ENCODE results near the gene DDX47. TPM values are rescaled to one million over a fixed set of nuclear protein-coding genes. Genes with fewer than 3 reads are reported as not detected.
A peak's percentile ranks its signal among the peaks of the same experiment; 100 is the strongest.
"Not testable (repeated sequence)": the region's sequence is repeated elsewhere in the genome, so short reads cannot be mapped to it uniquely, and the experiment has no call there.

Gene DDX47
- total and polyA plus RNA-seq, 10 of the 15 experiments (the other 5 are each of a cell fraction or from before 2014, with no cell fraction given) = 84.8 to 266 (median 120) TPM

DNA sequence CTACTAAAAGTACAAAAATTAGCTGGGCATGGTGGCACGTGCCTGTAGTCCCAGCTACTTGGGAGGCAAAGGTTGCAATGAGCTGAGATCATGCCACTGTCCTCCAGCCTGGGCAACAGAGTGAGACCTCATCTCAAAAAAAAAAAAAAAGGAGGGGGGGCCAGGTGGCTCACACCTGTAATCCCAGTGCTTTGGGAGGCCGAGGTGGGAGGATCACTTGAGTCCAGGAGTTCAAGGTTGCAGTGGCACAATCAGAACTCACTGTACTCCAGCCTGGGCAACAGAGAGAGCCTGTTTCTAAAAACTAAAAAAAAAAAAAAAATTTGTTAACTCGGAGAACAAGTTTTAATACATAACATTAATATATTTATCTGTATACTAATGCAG, 5.6 kb upstream of the DDX47 start:
- Histone ChIP-seq H3K27ac (ENCODE audit: control insufficient read depth, insufficient read depth) (peak overlapping the region; percentile 96), H3K4me1 (ENCODE audit: control insufficient read depth, insufficient read depth, low read length) (peaks cover 38% of the 10 kb centered on the region), H3K9ac (ENCODE audit: control insufficient read depth, insufficient read depth, low read length) (peak overlapping the region; percentile 65), H2AFZ (ENCODE audit: control insufficient read depth, low read depth, low read length) (peak overlapping the region; percentile 94), H3K4me2 (ENCODE audit: control insufficient read depth, insufficient read depth) (peak overlapping the region; percentile 82; the same call in 1 of the 2 replicates)
- SMC1A ChIA-PET (ENCODE audit: uncharacterized antibody, unreplicated experiment) = interaction anchor here (1.1 to 7.3 kb wide), 2 partner anchors 10 to 19 kb away, joined by 4 to 50 read pairs; no protein-coding TSS in a partner anchor
- H3K4me3 ChIP-seq; FAIRE-seq; DNase-seq (ENCODE audit: low read depth, low spot score); H3K9me3 ChIP-seq (replicated peaks; ENCODE audit: control insufficient read depth, insufficient read depth, low read length); intact Hi-C loops (cut with micrococcal nuclease; ENCODE audit: unreplicated experiment); H3K36me3 ChIP-seq (ENCODE audit: control insufficient read depth in 2 of 2, insufficient read depth in 2 of 2, low read length in 1 of 2); BruUV-seq (replicated peaks); ATAC-seq; H3K79me2 ChIP-seq (ENCODE audit: control insufficient read depth, insufficient read depth, low read length); H3K27me3 ChIP-seq (replicated peaks in 1 of 2; ENCODE audit: control insufficient read depth in 2 of 2, insufficient read depth in 2 of 2, low read length in 1 of 2); H4K20me1 ChIP-seq (ENCODE audit: control insufficient read depth, insufficient read depth): not testable (repeated sequence)
- WGBS (ENCODE audit: insufficient coverage, insufficient replicate concordance, low lambda C conversion rate, missing lambda C conversion rate) = 40% methylated on average over 3 of the region's 3 CpGs
- in situ Hi-C loops (cut with MboI) = loop anchor here (25.0 kb wide), 1 partner anchor 1980 kb away; no protein-coding TSS in a partner anchor
- CTCF ChIA-PET = interaction anchor here (4.9 to 5.4 kb wide), 2 partner anchors 7 to 19 kb away, joined by 42 to 67 read pairs; partner anchors contain the start of gene DDX47
- POLR2A ChIA-PET = interaction anchor here (0.7 kb wide), 1 partner anchor 85 kb away, joined by 4 read pairs; no protein-coding TSS in a partner anchor
- RAD21 ChIA-PET (ENCODE audit: unreplicated experiment) = interaction anchor here (1.0 kb wide), 1 partner anchor 18 kb away, joined by 3 read pairs; no protein-coding TSS in a partner anchor

GRCh38 chr12:12807970-12808702, 5.0 kb upstream of the DDX47 start:
- FAIRE-seq (peak; percentile 78), DNase-seq (ENCODE audit: low read depth, low spot score) (peak; percentile 80), ATAC-seq (peak; percentile 82)
- peak overlapping the region; percentile 11; the same call in 1 of the 2 replicates for H3K4me3 ChIP-seq
- 2% methylated on average over 11 of the region's 11 CpGs for WGBS (ENCODE audit: insufficient coverage, insufficient replicate concordance, low lambda C conversion rate, missing lambda C conversion rate)
- peaks cover under 1% of the 10 kb centered on the region for H3K79me2 ChIP-seq (ENCODE audit: control insufficient read depth, insufficient read depth, low read length)
- RAD21 ChIA-PET (ENCODE audit: unreplicated experiment) = interaction anchor here (0.9 to 1.8 kb wide), 5 partner anchors 10 to 20 kb away, joined by 3 to 10 read pairs (median 3); no protein-coding TSS in a partner anchor
- peak overlapping the region; percentile 96 for H3K27ac ChIP-seq (ENCODE audit: control insufficient read depth, insufficient read depth)
- peaks cover 33% of the 10 kb centered on the region for H3K4me1 ChIP-seq (ENCODE audit: control insufficient read depth, insufficient read depth, low read length)
- intact Hi-C loops (cut with micrococcal nuclease; ENCODE audit: unreplicated experiment) = loop anchor here (1.0 kb wide), 1 partner anchor 20 kb away; no protein-coding TSS in a partner anchor
- SMC1A ChIA-PET (ENCODE audit: uncharacterized antibody, unreplicated experiment) = interaction anchor here (0.8 to 7.3 kb wide), 4 partner anchors 9 to 202 kb away, joined by 3 to 50 read pairs (median 6); no protein-coding TSS in a partner anchor
- H3K27me3 ChIP-seq (replicated peaks in 1 of 2; ENCODE audit: control insufficient read depth in 2 of 2, insufficient read depth in 2 of 2, low read length in 1 of 2) = no peaks in the 10 kb centered on the region
- TSS peak; percentile 91 for BruUV-seq (replicated peaks)
- peak overlapping the region; percentile 94 for H2AFZ ChIP-seq (ENCODE audit: control insufficient read depth, low read depth, low read length)
- no peaks in the 10 kb centered on the region for H3K36me3 ChIP-seq (ENCODE audit: control insufficient read depth in 2 of 2, insufficient read depth in 2 of 2, low read length in 1 of 2)
- CTCF ChIA-PET = interaction anchor here (0.8 to 5.4 kb wide), 4 partner anchors 9 to 21 kb away, joined by 3 to 67 read pairs (median 8); no protein-coding TSS in a partner anchor
- in situ Hi-C loops (cut with MboI) = loop anchor here (25.0 kb wide), 1 partner anchor 1979 kb away; no protein-coding TSS in a partner anchor
- H3K9ac ChIP-seq (ENCODE audit: control insufficient read depth, insufficient read depth, low read length) = peak overlapping the region; percentile 65
- H3K9me3 ChIP-seq (replicated peaks; ENCODE audit: control insufficient read depth, insufficient read depth, low read length) = no peaks in the 10 kb centered on the region
- H4K20me1 ChIP-seq (ENCODE audit: control insufficient read depth, insufficient read depth) = no peaks in the 10 kb centered on the region
- POLR2A ChIA-PET = interaction anchor here (0.7 to 1.5 kb wide), 4 partner anchors 9 to 85 kb away, joined by 3 to 4 read pairs (median 4); no protein-coding TSS in a partner anchor
- H3K4me2 ChIP-seq (ENCODE audit: control insufficient read depth, insufficient read depth) = peak overlapping the region; percentile 82
- TF ChIP-seq RUNX3 (IDR thresholded peaks at IDR 0.05; ENCODE audit: low read length) (peak; percentile 27), SIX5 (IDR thresholded peaks at IDR 0.05; ENCODE audit: low read depth, low read length, severe bottlenecking) (no peak), SP1 (IDR thresholded peaks at IDR 0.05; ENCODE audit: low read depth, low read length) (peak; percentile 15), YY1 (IDR thresholded peaks at IDR 0.05; ENCODE audit: low read depth, low read length) (0 out of 2 replicates have a peak, but pooled peaks have one; percentile 11), SMARCA5 (IDR thresholded peaks at IDR 0.05) (0 out of 2 replicates have a peak, but pooled peaks have one; percentile 55), GATAD2B (conservative IDR thresholded peaks at IDR 0.05; ENCODE audit: low read depth) (peak; percentile 62; the same call in 1 of the 2 replicates), MTA2 (IDR thresholded peaks at IDR 0.05; ENCODE audit: low read depth) (peak; percentile 26; the same call in 1 of the 2 replicates), ZBTB40 (IDR thresholded peaks at IDR 0.05; ENCODE audit: borderline replicate concordance) (peak; percentile 39; the same call in 1 of the 2 replicates)
- TF ChIP-seq, protein P1, sequence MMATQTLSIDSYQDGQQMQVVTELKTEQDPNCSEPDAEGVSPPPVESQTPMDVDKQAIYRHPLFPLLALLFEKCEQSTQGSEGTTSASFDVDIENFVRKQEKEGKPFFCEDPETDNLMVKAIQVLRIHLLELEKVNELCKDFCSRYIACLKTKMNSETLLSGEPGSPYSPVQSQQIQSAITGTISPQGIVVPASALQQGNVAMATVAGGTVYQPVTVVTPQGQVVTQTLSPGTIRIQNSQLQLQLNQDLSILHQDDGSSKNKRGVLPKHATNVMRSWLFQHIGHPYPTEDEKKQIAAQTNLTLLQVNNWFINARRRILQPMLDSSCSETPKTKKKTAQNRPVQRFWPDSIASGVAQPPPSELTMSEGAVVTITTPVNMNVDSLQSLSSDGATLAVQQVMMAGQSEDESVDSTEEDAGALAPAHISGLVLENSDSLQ (IDR thresholded peaks at IDR 0.05) = peak; percentile 83

Data from GM12878 (cell line).